Left hindlimb (tissue), 1 donor: ENCODE measurements around the gene CAMKK1.
"Not testable (repeated sequence)": the region's sequence is repeated elsewhere in the genome, so short reads cannot be mapped to it uniquely, and the experiment has no call there.

Experiments
- DNase-seq: peaks from one replicate; pipeline ENCODE4 v3.0.0-alpha.2; 2018

The CAMKK1 gene

DNA sequence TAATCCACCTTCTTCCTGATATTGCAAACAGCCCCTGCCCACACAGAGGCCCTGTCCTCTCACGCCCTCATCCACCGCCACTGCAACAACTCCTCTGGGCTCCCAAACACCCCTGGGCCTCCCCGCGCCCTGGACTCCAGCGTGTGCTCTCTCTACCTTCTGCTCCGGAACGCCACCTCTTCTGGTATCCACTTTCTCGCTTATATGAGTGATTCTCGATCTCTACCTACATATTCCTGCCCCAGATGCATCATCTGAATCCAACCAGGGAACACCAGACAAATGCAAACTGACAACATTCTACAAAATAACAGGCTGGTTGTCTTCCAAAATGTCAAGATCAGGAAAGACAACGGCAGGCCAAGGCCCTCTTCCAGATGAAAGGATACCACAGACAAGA is 19.0 kb downstream of the CAMKK1 start:
- DNase-seq = no peak

- DNase-seq = peak; percentile 39
Measured at GRCh38 chr17:3870871-3871306, 22.0 kb downstream of the CAMKK1 start.

DNA sequence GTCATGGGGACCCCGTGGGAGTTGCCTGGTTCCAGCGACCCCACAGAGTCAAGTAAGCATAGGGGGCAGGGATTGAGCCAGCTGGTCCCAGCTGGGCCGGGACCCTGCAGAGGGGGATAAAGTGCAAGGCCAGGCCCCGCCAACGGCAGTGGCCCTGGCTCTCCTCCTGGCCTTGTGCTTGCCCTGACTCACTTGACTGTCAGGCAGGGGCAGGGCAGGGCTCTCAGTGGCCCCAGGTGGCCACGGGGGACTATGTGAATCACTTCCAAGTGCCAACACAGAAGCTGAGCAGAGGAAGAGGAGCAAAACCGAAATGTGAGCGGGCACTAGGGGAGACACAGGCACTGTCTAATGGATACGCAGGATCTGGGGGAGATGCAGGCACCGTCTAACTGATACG is 25.2 kb downstream of the CAMKK1 start:
- DNase-seq = peak; percentile 20

DNA sequence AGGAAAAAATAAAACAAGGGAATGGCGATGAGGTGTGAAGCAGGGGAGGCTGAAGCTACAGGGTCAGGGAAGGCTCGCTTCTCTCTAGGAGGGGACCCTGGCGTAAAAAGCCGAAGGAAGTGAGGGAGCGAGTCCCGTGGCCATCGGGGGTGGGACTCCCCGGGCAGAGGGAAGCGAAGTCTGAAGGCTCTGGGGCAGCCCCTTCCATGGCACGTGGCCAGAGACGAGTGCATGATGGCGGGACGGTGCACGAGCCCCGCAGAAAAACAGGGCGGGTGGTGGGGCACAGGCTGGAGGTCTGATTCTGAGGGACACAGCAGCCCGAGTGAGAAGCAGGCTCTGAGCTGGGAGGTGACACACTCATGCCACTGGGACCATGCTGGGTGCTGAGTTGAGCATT is 25.7 kb downstream of the CAMKK1 start:
- peak; percentile 31 for DNase-seq

DNA sequence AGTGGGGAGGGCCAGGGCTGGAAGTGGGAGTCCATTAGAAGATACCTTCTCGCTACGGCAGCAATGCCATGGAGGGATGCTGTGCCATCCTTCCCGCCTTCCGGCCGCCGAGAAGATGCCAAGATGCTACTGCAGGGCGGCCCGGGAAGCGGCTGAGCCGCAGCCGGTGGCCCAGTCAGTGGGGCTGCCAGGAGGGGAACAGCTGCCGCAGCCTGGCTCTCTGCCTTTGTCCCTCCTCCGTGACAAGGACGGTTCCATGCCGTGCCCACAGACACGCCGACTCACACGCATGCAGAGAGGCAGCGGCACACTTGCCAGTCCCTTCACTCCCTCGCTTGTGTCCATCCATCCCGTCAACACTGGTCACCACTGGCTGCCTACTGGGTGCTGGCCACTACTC is 26.6 kb downstream of the CAMKK1 start:
- DNase-seq = no peak

DNA sequence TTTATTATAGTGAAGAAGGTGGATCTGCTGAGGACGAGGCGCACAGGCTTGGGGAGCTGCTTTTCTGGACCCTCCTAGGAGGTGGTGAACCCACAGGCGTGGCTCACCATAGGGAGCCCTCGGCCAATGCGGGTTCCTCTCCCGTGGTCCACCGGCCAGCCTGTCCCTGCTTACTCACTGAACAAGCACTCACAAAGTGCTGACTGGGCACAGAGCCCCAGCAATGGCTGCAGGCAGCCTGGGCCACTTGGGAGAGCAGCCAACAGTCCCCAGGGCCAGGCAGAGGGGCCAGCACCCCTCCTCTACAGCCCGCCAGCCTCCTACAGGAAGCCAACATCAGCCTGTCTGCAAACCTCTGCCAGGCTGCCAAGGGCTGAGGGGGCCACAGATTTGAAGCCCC is 27.7 kb downstream of the CAMKK1 start:
- DNase-seq = no peak

DNA sequence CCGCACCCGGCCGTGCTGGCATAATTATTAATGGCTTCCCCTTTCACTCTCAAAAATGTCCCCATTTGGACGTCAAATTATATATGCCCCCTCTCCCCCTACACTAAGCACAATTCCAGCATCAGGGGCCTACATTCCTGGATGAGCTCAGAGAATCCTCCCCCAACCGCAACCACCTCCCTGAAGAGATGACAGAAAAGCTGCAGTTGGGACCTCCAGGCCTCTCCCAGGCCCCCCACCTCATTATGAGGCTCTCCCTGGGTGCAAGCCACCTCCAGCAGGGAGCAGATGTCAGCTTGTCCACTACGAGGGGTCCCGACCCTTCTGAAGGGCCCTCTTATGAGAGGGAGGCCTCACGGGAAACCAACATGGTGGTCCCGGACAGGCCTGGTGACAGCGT is 28.3 kb downstream of the CAMKK1 start:
- no peak for DNase-seq

GRCh38 chr17:3861761-3862681 is 30.8 kb downstream of the CAMKK1 start:
- no peak for DNase-seq

DNA sequence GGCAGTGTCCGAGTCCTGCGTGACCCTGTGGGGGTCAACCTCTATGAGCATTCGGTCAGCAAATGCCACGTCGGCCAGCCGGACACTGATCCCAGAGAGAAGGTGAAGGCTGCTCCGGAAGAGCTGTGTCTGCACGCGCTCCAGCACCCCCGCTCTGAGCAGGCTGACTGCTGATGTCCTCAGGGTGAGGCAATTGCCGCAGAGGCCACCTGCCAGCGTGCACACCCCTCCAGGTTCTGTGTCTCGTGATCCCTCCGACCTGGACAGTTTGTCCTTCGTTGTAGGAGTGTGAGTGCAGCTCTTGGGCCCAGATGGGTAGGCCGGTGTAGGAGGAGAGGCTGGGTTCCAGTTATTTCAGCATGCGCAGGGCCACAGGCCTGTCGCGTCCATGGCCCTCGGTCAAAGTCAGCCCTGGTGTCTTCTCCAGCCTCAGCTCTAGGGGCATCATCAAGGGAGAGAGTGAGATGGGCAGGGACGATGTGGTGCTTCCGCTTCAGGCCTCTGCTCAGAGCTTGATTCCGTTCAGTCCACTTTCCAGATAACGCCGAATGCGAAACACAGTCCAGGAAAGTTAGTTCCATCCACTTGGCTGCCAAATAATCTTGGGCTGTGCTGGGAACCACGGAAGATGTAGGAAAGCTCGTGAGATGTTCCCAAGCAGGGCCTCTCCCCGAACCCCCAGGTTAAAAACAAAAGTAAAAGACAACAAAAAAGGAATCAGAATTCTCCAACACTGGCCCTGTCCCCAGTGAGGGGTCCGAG is 31.7 kb downstream of the CAMKK1 start:
- DNase-seq = no peak

- DNase-seq = peak; percentile 83
Measured at GRCh38 chr17:3859940-3860339, 32.9 kb downstream of the CAMKK1 start.

GRCh38 chr17:3857261-3858105 is 35.4 kb downstream of the CAMKK1 start:
- no peak for DNase-seq

GRCh38 chr17:3854204-3854603 is 38.6 kb downstream of the CAMKK1 start:
- not testable (repeated sequence) for DNase-seq

DNA sequence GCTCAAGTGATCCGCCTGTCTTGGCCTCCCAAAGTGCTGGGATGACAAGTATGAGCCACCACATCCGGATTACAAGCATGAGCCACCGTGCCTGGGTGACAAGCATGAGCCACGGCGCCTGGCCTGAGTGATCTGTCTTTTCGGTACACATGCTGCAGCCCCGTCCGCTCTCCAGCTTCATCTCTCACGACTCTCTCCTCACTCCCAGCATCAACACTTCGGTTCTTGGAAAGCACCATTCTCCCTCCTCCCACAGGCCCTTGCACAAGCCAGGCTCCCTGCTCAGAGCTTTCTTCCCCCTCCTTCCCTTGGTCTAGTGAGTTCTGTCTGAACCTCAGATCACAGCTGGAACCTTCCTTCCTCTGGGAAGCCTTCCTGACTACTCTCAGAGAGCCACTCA is 40.3 kb downstream of the CAMKK1 start:
- DNase-seq = no peak

DNA sequence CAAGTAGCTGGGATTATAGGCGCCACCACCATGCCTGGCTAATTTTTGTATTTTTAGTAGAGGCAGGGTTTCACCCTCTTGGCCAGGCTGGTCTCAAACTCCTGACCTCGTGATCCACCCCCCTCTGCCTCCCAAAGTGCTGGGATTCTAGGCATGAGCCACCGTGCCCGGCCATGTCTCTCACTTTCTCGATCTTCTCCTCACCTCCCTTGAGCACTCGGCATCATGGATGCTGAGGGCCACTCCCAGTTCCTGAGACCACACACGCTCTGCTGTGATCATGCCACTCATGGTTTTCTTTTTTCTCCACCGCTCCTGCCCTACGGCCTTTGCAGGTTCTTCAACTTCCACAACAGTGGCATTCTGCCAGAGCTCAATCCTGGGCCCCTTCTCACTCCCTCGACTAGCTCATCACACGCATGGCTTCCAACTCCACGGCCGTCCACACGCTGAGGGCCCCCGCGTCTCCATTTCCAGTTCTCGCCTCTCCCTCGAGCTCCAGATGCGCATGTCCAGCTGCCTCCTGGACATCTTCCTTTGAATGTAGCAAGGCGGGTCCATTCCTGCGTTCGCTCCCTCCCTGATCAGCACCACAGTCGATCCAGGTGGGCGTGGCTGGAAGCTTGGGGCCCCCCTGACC is 41.3 kb downstream of the CAMKK1 start:
- DNase-seq = no peak

DNA sequence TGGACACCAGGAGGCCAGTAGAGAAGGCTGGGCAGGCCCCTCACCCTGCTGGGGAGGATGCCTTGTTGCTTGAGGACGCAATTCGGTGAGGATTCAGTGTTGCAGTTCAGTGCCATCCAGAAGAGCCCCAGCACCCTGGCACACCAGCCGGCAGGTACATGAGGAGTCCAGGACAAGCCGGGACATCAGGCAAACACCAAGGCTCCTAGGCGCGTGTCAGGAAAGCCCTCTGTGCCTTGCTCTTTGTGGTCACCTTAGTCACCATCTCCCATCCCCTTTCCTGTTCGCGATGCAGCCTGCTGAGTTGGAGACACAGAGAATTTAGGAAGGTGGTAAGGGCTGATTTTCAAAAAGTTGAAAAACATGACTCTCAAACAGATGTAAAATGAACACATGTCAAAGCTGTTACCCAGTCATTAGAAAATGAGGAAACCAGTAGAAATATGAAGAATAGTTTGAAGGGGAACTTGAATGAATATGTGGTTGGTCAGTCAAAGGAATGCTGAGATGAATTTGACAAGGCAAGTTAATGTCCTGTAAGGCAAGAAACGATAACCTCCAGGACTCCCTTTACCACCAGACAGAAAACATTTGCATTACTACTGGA is 44.5 kb downstream of the CAMKK1 start:
- DNase-seq = no peak

- no peak for DNase-seq
Measured at GRCh38 chr17:3847165-3847670, 45.6 kb downstream of the CAMKK1 start.

GRCh38 chr17:3846437-3847164 is 46.3 kb downstream of the CAMKK1 start:
- DNase-seq = no peak

GRCh38 chr17:3845621-3846436 is 47.0 kb downstream of the CAMKK1 start, which contains the start of gene NCBP3:
Gene NCBP3 (minus strand): TSS chr17:3846246. CDS start chr17:3846223, 23 bp downstream.
- DNase-seq = peak; percentile 94

DNA sequence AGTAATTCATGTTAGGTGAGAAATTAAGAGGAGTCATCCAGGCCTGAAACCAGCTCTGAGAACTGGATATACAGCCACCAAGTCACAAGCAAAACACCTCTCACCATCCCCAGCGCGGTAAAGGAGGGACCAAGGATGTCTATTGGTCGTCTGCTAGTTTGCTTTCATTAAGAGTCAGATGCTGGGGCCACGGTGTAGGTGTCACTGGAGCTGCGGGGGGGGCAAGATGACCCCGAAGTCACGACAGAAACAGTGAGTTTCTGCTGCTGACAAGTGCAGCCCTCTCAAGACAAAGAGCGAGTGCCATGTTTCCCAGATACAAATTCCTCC is 47.6 kb downstream of the CAMKK1 start:
- DNase-seq = no peak

DNA sequence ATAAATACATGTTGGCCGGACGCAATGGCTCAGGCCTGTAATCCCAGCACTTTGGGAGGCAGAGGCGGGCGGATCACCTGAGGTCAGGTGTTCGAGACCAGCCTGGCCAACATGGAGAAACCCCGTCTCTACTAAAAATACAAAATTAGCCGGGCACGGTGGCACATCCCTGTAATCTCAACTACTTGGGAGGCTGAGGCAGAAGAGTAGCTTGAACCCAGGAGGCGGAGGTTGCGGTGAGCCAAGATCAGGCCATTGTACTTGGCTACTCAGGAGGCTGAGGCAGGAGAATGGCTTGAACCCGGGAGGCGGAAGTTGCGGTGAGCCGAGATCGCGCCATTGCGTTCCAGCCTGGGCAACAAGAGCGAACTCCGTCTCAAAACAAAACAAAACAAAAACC is 48.3 kb downstream of the CAMKK1 start:
- not testable (repeated sequence) for DNase-seq
